Measurements from ENCODE around the gene C5orf15.

Gene C5orf15

DNA sequence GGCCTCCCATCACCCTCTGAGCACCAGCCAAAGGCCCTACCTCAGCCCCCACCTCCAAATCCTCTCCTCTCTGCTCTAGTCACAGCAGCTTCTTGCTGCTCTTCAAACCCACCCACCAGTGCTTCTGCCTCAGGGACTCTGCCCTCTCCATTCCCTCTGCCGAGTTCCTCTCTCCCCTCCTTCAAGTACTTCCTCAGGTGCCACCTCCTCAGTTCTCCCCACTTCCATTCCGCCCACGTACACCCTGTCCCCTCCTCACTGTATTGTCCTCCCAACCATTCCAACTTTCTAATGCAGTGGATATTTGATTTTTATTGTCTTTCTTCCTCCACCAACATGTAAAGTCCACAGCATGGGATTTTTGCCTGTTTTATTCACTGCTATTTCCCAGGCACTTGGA is 43.2 kb downstream of the C5orf15 start:
- FAIRE-seq (no peak), DNase-seq (ENCODE audit: low spot score) (no peak)

DNA sequence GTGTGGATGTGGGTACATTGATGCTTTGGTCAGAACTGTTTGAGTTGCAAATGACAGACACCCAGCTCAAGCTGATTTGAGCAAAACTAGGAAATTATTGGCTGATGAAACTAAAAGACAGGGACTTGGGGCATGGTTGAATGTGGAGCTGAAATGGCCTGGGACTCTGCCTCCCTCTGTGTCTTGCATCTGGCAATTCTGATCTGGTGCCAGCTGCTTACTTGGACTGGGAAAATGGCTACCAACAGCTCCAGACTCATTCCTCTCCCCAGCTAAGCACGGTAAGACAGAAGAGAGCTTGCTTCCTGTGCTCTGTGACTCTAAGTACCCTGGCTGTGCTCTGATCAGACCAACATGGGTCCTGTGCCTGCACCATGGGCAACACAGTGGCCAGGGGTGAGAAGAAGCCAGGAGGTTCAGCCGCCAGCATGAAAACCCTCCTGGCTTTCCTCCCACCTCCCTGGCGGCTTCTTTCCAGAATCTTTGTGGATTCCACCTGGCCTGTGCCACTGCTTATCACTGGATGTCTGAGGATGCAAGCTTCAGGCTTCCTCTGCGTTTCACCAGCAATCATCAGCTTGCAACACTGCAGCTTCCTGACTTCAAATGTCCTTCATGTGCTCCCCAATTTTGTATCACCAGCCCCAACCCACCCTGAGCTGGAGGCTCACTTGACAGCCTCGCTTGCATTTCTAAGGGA is 44.1 kb downstream of the C5orf15 start:
- FAIRE-seq (no peak), DNase-seq (ENCODE audit: low spot score) (no peak)

DNA sequence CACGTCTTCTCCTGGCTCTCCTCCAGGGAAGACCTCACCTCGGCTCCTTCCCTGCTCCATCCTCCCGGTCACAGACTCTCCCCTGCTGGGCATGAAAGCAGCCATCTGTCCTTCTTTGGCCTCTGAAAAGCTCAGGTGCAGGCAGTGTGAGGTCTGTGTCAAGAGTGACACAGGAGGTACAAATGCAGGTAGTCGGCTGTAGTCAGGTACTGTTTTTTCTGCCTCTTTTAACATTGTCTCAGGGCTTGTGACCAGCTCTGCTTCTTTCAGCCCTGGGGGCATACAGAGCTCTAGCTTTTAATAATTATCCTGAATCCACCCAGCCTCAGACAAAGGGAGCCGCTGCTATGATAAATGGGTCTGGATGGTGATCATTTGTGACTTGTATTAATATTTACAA is 46.4 kb downstream of the C5orf15 start:
- no peak for DNase-seq (ENCODE audit: low spot score)

DNA sequence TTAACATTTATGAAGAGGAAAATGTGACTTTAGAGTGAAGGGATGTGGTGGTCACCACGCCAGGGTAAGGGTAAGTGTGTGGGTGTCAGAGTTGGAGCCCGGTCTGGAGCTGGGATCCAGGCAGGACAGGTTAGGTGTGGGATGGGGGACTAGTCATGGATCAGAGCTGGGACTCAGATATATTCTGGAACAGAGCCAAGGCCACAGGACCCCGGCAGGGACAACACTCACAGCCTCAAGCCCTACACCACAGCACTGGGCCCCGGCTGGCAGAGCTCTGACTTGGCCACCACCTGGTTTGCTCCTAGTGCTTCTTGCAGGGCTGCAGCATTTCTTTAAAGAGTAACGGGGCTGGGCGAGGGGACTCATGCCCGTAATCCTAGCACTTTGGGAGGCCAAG is 47.4 kb downstream of the C5orf15 start:
- no peak for FAIRE-seq
- DNase-seq (ENCODE audit: low spot score) = no peak

More for the DNA sequence above, 46.4 kb downstream of the C5orf15 start:
- FAIRE-seq = no peak

DNA sequence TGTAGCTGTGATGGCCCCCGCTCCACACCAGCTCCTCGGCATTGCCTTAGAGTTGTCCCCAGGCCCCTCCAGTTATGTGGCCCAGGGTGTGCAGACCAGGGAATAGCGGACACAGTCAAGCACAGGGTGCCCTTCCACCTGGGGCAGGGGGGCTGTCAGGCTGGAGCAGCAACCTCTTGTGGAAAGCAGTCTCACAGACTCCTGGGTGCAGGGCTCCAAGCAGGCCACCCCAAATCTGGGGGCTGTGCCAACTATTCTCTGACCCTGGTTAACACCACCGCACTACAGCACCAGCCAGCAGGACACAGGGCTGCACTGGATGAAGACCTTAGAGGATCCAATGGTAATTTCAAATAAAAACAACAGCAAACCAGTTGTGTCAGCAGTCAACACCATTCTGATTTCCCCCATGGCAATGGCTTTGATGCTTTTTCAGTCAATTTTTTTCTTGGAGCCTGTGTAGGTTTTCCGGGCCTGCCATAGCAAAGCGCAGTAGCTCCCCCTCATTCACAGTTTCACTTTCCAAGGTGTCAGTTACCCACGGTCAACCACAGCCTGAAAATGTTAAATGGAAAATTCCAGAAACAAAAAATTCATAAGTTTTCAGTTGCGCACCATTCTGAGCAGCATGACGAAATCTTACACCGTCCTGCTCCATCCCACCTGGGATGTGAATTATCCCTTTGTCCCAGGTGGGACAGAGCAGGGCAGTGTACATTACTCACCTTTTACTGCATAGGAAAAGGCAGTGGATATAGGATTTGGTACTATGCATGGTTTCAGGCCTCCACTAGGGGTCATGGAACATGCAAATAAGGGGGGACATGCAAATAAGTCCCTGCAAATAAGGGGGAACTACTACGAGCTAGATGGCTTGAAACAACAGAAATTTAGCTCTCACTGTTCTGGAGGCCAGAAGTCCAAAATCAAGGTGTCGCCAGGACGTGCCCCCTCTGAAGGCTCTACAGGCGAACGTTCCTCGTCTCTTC is 49.0 kb downstream of the C5orf15 start:
- FAIRE-seq (no peak), DNase-seq (ENCODE audit: low spot score) (no peak)

DNA sequence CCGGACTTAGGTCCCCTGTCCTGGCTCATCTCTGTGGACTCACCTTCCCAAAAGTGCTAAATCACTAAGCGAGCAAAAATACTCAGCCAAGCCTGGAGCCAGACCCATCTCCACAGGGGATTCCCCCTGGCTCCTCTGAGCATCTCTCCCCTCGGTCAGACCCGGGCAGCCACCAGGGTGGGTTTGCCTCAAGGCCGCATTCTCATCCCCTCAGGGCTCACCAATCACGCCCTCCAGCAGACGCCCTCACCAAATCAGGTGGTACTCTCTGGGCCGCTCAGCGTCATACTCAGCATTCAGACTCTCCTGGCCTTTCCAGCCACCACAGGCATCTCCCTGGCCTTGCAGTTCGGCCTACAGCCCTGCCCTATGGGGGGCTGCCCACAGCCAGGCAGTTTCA is 49.7 kb downstream of the C5orf15 start:
- DNase-seq (ENCODE audit: low spot score) (no peak), FAIRE-seq (no peak)

DNA sequence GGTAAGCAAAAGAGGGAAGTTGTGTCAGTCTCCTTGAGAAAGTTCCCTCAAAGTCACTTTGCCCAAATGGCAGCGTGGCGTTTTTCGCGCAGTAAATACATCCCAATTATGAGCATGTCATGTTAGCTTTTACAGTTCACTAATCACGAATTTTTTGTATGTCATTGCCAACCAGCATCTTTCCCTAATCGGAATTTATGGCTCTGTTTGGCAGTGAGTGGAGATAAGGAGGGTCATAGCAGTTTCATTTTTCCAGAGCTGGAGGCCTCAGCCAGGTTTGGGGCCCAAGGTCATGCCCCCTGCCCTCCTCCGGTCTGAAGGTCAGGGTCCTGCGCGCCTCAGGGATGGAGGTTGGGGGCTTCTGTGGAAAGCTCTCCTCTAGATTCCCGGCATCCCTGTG is 50.1 kb downstream of the C5orf15 start:
- DNase-seq (ENCODE audit: low spot score) = no peak
- no peak for FAIRE-seq

DNA sequence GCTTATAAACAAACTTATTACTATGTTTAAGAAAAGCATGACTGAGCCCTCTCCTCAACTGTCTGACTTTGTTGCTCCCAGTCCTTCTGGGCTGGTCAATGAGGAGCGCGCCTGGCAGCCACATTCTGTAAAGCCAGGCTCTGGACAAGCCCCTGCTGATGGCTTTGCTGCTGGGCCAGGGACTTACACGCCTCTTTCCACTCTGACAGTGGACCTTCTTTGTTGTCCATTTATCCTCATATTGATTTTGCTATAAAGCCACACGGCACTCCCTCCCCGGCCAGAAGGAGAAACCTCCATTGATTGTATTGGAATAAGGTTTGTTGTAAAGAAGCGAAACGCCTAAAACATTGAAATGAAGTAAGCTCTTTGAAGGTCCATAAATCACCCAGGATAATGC is 50.6 kb downstream of the C5orf15 start:
- DNase-seq (ENCODE audit: low spot score) = no peak
- FAIRE-seq = no peak

DNA sequence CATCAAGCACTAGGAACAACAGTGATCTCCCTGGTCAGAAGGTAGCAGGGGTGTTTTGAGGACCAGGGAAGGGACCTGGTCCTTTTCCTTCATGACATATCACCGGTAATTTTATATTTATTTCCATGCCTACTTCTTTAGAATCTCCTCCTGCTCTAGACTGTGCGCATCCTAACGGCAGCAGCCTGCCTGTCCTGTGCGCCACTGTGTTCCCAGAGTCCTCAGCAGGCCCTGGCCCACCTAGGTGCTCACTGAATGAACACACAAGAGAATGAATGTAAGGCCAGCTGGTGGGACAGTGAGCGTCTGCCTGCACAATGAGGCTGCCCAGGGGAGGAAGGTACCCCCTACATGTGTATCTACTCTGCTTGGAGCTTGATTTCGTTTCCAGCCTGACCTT is 51.5 kb downstream of the C5orf15 start:
- no peak for FAIRE-seq
- DNase-seq (ENCODE audit: low spot score) = no peak

DNA sequence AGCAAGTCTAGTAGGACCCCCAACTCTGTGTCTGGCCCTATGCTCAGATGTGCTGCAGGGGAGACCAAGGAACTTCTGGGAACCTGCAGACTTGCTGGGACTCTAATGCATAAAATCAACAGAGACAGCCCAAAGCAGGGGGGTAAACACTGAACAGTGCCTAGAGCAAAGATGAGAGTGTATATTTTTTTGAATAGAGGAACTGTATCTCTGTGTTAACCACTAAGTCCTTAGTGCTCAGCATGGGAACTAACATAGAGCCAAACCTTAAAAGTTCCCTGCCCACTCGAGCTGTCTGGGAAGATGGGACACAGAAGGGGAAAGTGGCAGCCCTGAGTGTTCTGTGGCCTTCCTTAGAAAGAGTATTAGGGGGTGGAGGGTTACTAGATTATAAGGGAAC is 51.9 kb downstream of the C5orf15 start:
- DNase-seq (ENCODE audit: low spot score) (no peak), FAIRE-seq (no peak)

DNA sequence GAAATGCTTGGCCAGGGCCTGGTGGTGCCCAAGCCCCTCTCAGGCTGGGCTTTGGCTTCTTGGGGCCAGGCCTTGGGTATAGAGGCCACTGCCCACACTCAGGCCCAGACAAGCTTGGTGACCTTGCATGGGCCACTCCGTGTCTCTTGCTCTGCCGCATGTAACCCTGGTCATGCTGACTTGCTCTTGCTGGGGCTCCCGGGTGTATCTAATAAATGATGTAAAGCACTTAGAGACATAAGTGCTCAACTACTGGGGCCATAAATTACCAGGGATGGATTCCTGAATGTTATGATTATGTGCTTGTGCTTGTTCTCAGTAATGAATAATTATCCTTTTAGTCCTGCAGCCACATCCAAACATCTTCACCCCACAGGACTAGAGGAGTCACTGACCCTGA is 54.0 kb downstream of the C5orf15 start:
- FAIRE-seq (no peak), DNase-seq (ENCODE audit: low spot score) (no peak)

DNA sequence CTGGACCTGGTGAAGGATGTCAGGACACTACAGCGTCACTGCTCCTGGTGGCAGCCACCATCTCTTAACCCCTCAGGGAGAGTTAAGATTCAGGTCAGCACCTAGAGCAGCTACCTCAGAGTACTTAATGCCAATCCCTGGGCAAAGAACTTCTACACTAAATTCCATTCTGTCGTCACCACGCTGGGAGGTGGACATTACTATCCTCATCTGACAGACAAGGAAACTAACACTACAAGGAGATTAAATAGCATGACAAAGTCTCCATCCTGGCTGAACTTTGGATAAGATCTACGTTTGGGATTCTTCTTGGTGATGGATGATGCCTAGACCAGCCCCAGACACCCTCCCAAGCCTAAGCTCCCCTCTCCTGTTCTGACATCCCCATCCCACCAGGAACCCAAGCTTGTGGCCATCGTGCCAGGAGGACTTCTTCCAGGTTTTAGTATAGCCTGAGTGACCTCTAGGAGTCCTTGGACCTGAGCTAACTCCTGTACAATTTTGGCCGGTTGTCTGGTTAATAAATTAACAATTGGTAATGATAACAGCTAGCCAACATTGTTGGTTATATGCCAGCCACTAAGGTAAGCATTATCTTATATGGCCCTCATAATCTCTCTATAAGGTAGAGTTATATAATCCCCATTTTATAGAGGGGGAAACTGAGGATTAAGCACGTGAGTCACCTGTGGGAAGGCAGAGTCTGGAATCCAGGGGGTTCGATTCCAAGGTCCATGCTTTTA is 54.8 kb downstream of the C5orf15 start:
- DNase-seq (ENCODE audit: low spot score) = no peak
- FAIRE-seq = no peak

DNA sequence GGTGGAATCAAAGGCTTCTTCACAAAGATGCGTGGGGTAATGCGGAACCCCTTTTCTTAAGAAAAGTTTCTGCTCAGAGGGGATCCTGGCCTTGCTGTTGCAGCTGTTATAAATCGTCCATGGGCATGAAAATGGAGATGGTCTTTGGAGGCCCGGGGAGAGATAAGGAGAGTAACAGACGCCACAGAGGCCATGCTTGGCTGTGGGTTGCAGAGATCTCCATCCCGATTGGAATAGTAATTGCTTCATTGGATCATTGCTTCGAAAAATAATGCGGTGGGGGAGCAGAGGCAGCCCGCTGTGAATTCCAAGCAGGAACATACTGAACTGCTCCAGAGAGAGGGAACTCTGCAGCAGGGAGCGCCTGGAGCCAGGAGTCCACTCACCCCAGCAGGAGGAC is 55.5 kb downstream of the C5orf15 start:
- FAIRE-seq = no peak

DNA sequence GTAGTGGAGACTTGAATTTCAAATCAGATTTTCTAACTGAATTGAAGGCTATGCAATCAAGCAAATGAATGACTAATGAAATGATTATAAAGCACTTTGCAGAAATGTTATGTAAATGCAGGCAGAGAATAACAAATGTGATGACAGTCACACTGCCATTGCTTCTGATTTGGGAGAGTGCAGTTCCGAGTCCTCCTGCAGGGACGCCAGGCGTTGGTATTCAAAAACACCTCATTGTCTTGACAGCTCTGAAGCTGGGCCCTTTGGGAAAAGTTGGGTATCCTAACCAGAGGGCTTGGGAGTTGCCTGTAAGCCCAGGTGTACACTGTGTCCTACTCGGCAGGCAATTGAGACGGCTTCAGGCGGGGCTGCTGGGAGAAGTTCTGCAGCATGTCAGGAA is 57.9 kb downstream of the C5orf15 start:
- FAIRE-seq = no peak

More for the DNA sequence above, 55.5 kb downstream of the C5orf15 start:
- no peak for DNase-seq (ENCODE audit: low spot score)

DNA sequence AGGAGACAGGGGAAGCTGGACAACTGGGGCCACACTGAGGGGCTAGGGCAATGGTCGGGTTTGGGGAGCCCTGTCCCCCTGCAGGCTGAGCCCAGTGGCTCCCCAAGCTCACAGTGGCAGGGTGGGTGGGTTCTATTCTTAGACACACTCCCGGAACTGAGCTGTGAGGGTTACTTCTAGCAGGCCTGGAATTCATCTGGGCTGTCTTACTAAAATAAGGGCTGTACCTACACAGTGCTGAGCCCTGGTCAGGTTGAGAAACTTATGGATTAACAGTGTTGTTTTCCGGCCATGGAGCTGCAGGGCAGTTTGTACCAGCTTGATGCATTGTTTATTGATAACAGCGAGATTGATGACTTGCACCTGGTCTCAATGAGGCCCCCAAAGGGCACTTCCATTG is 58.8 kb downstream of the C5orf15 start:
- no peak for FAIRE-seq
- DNase-seq (ENCODE audit: low spot score) = no peak

More for the DNA sequence above, 57.9 kb downstream of the C5orf15 start:
- no peak for DNase-seq (ENCODE audit: low spot score)

DNA sequence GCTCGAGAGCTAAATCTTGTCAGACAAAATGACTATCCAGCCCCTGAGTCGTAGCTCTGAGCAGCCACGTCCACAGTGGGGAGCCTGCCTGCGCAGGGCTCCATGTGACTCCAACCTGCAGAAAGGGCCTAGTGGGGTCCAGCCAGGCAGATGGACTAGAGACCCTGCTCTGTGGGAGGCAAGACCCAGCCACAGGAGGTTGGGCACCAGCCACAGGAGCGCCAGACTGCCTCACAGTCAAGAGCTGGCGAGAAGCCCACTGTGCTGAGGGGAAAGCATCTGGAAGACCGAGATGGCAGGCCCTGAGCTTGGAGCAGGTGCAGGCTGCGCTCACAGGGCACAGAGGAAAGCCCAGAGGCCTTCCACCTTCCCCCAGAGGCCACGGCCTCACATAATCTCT is 61.4 kb downstream of the C5orf15 start:
- FAIRE-seq = no peak
- no peak for DNase-seq (ENCODE audit: low spot score)

DNA sequence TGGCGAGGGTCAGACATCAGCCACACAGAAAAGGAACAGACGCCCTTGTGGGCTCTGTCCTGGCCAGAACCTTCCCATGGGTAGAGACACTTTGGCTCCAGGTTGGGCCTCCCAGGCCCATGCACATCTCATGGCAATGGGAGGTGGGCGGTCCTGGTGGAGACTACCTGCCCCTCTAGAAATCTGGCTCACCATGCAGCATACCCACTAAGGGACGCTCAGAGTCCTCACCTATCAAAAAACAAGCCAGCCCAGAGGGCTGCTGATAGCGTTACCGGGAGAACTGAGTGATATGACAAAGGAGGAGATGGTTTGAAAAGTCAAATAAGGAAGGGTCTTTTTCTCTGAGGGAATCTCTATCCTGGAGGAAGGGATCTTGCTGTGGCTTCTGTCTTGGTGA is 62.1 kb downstream of the C5orf15 start:
- FAIRE-seq = no peak
- DNase-seq (ENCODE audit: low spot score) = no peak
